HL-60 (cell line): ENCODE measurements around the gene SNRK.

Source experiments
- CTCF ChIP-seq: IDR thresholded peaks from one replicate; pipeline ENCODE4 v1.5.1; 2011; ENCODE audit warnings: low read length, control low read depth, inconsistent platforms; ENCODE audit not compliant: insufficient read depth
- GABPA ChIP-seq: IDR thresholded peaks from 2 replicates; pipeline ENCODE4 v1.6.1; 2012; ENCODE audit warnings: low read depth
- POLR2AphosphoS5 ChIP-seq: IDR thresholded peaks from 2 replicates; pipeline ENCODE4 v1.6.1; 2012; ENCODE audit warnings: low read depth
- REST ChIP-seq: IDR thresholded peaks from 2 replicates; pipeline ENCODE4 v1.6.1; 2012; ENCODE audit warnings: low read depth; ENCODE audit not compliant: insufficient replicate concordance
- SPI1 ChIP-seq: IDR thresholded peaks from 2 replicates; pipeline ENCODE4 v1.6.1; 2012; ENCODE audit warnings: low read depth, mild to moderate bottlenecking, borderline replicate concordance

- TF ChIP-seq REST (no peak), CTCF (no peak), GABPA (no peak), POLR2AphosphoS5 (no peak), SPI1 (no peak)
Observed at GRCh38 chr3:43279082-43279481, 7.3 kb upstream of the SNRK start.
